SIG-M5 (cell line): Measurements from ENCODE around the gene CSAD.
A peak's percentile ranks its signal among the peaks of the same experiment; 100 is the strongest.
"Not testable (repeated sequence)": the region's sequence is repeated elsewhere in the genome, so short reads cannot be mapped to it uniquely, and the experiment has no call there.

ENCODE experiments used
- DNase-seq: peaks from one replicate; lab custom pipeline; 2025; lab: John Stamatoyannopoulos, UW

The CSAD gene

DNA sequence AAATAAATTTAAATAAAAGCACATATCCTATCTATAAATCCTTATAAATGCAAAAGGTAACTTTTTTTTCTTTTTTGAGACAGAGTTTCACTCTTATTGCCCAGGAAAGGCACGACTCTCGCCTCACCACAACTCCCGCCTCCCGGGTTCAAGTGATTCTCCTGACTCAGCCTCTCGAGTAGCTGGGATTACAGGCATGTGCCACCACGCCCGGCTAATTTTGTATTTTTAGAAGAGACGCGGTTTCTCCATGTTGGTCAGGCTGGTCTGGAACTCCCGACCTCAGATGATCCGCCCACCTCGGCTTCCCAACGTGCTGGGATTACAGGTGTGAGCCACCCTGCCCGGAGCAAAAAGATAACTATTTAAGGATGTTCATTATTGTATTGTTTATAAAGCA lies 1.9 kb downstream of the CSAD start:
- DNase-seq = not testable (repeated sequence)

DNA sequence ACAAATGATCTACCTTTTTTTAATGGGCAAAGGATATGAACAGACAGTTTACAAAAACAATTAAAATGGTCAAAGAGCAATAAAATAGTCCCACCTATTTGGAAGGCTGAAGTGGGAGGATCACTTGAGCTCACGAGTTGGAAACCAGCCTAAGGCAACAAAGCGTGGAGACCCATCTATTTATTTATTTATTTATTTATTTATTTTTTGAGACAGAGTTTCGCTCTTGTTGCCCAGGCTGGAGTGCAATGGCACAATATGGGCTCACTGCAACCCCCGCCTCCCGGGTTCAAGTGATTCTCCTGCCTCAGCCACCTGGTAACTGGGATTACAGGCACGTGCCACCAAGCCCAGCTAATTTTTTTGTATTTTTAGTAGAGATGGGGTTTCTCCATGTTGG lies 3.3 kb downstream of the CSAD start:
- not testable (repeated sequence) for DNase-seq

DNA sequence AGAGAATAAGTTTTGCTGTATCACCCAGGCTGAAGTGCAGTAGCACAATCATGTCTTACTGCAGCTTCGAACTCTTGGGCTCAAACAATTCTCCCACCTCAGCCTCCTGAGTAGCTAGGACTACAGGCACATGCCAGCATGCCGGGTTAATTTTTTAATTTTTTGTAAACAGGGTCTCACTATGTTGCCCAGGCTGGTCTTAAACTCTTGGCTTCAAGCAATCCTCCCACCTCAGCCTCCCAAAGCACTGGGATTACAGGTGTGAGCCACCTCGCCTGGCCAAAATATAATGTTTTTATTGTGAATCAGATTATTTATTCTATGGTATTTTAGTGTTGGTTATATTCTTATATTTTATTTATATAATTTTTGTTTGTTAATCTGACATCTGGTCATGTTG lies 4.0 kb downstream of the CSAD start:
- DNase-seq = no peak

DNA sequence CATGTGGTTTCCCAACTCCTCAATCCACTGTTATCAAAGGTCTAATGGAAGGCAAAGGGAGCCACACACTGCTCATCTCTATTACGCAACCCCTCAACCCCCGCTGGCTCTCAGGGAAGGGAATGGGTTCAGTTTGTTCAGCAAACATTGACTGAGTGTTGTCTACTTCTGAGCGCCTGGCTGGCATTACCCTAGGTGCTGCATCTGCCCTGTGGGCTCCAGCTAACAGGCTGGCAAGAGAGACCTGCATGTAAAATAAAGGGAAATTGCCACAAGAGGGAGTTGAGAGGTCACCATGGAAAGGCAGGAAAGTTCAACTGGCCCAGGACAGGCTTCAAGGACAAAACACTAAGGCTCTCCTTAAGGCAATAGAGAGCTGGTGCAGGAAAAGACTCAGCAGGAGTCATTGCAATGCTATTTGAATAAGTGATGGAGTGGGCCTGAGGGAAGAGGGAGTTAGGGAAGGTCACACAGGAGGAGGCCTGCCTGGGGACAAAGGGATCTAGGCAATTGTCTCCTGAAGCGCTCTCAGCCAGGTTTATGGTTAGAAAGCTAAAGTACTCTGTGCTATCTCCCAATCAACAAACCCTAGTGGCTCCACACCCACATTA lies 5.7 kb downstream of the CSAD start:
- DNase-seq = no peak

DNA sequence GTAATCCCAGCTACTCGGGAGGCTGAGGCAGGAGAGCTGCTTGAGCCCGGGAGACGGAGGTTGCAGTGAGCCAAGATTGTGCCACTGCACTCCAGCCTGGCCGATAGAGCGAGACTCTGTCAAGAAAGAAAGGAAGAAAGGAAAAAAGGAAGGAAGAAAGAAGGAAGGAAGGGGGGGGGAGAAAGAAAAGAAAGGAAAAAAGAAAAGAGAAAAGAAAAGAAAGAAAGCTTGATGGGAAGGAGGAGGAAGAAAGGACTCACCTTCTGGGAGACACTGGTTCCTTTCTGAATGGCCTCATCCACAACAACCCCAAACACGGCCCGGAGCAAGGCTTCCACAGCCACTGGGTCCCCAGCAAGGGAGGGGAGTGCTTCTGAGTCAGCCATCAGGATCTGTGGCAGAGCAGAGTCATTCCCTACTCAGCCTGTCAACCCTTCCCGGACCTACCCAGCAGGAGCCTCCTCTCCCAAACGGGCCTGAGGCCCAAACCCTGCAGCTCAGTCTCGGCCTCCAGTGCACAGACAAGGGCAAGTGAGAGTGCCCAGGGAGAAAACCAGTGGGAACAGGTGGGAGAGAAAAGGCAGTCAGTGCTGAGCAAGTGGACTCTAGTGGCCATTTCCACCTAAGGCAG lies 7.5 kb downstream of the CSAD start:
- no peak for DNase-seq

DNA sequence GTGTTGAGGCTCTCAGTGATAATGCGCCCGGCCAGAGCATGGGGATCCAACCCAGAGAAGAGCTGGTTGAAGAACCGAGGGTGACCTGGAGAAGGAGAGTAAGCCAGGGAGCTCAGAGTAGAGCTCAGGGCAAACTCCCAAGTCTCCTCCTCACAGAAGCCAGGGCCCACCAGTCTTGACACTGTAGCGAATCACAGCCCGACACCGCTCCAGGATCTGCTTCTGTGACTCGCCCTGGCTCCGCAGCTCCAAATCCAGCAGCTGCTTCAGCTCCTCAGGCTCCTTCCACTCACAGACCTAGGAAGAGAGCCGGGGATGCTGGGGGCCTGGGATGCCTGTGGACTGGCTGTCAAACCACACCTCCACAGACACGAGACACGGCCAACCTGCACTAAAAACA lies 8.4 kb downstream of the CSAD start:
- no peak for DNase-seq

DNA sequence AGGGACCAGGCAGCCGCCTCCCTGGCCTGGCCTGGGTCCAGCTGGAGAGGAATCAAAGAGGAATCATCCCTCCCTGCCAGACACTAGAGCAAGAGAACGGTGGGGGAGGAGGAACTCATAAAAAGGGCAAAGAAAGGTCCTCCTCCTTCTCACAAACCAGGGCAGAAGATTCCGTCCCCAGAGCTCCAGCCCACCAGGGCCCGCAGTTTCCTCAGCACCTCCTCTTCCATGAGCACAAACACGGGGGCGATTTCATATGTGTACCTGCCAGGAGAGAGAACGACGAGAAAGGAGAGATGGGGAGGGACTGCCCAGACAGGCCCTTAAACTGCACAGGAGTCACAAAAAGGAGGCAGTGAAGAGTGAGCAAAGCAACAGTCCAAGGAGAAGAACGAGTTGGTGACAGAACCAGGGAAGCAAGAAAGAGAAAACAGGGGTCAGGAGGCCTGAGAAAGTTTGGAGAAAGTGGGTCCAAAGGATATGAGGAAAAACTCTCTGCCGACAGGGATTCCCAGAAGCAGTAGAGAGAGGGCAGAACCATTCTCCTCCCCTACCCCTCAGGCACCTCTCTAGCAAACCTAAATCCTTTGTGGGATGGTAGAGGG lies 8.9 kb downstream of the CSAD start:
- DNase-seq = no peak

DNA sequence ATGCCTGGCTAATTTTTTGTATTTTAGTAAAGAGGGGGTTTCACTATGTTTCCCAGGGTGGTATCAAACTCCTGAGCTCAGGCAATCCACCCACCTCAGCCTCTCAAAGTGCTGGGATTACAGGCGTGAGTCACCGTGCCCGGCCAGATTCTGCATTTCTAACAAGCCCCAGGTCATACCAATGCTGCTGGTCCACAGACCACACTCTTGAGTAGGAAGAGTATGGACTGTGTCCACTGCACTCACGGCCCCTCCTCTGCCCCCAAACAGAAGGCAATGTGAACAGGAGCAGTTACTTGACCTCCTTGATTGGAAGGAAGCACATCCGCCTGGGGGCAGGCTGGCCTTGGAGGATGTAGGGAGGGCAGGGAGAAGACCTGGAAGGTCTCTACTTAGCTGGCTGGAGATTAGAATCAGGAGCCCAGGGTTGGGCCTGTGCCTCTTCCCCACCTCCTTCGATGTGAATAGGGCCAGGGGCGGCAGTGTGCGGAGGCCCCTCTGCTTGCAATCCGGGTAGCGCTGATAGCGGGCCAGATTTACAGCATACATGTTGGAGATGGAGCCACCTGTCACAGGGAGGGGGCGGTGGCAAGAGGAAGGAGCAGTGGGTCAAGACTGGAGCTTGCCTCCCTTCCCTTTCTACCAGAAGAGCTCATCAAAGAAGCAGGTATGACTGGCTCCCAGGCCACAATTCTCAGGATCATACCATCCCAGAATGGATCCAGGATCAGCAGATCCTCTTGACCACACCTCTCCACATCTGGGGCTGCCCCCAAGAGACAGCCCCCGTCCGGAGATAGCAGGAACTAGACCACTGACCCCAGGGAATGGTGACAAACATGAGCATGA lies 9.6 kb downstream of the CSAD start:
- no peak for DNase-seq

DNA sequence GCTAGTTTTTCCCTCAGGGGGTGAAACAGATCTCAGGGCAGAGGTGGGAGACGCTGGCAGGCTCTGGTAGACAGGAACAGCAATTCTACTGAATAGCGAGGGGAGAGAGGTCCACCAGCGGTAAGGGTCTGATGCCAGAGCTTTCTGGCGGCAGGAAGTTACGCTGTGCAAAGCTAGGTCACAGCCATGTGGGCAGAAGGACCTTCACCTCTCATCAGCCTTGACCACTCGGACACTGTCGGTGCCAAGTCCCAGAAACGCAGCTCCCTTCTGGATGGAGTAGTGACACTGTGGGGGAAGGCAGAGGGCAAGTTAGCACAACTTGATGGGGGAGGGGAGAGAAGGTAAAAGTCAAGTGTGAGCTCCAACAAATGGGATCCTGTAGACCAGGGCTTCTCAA lies 10.5 kb downstream of the CSAD start:
- DNase-seq = no peak

DNA sequence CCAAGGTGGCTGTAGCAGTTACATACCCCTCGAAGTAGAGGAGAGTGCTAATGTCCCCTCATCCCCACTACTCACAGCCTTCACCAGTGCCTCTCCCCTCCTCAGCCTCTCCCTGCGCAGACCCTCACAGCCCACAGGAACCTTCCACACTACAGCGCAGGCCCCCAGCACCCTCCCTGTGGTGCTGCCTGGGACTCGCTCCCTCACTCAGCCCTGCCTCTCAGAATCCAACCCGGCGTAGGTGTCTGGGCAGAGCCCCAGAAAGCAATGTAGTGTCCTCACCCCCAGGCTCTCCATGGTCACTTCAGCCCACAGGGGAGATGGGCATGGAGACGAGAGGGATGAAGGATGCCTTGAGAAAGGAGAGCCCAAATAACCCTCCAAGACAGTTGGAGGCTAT lies 11.1 kb downstream of the CSAD start:
- DNase-seq = no peak

DNA sequence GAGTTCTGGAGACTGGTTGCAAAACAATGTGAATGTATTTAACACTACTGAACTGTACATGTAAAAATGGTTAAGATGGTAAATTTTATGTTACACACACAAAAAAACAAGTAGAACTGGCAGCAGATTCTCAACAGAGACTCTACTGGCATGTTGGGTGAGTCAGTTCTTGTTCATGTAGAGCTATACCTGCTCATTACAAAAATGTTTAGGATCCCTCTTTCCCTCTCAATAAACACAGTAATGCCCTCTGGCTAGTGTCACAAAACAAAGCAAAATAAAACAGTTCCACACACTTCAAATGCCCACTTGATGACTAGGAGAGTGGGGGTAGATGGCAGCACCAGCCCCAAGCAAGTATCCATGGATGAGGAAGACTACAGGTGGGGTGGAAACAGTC lies 13.9 kb downstream of the CSAD start:
- no peak for DNase-seq

DNA sequence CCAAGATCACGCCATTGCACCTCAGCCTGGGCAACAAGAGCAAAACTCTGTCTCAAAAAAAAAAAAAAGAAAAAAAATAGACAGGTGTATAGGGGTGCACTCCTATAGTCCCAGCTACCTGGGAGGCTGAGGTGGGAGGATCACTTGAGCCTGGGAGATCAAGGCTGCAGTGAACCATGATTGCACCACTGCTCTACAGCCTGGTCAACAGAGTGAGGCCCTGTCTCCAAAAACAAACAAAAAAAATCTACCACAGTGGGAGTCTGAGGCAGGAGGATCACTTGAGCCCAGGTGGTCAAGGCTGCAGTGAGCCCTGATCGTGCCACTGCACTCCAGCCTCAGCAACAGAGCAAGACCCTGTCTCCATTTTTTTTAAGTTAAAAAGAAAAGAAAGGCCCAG lies 17.7 kb downstream of the CSAD start:
- not testable (repeated sequence) for DNase-seq

DNA sequence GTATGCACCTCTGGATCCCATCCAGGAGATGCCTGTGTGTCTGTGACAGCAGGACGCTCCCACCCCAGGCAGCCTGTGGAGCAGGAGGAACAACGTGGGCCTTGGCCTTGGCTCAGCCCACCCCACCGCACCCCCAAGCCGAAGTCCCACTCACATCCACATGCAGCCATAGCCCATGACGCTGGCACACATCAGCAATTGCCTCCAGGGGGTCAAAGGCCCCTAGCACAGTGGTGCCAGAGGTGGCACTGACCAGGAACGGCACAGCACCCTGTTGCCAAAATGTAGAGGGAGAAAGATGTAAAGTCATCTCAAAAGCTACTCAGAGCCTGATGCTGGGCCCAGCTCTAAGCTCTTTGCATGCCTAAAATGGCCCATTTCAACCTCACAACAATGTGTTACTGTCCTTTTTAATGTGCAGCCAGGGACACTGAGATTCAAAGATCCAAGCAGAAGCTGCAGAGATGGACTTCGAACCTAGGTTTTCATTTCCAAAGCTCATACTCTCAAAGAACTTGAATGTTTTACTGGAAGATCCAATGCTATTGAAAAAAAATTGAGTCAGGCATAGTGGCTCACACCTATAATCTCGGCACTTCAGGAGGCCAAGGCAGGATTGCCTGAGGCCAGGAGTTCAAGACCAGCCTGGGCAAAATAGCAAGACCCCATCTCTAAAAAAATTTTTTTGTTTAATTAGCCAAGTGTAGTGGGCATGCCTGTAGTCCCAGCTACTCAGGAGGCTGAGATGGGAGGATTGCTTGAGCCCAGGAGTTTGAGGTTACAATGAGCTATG lies 19.4 kb downstream of the CSAD start:
- DNase-seq = no peak

DNA sequence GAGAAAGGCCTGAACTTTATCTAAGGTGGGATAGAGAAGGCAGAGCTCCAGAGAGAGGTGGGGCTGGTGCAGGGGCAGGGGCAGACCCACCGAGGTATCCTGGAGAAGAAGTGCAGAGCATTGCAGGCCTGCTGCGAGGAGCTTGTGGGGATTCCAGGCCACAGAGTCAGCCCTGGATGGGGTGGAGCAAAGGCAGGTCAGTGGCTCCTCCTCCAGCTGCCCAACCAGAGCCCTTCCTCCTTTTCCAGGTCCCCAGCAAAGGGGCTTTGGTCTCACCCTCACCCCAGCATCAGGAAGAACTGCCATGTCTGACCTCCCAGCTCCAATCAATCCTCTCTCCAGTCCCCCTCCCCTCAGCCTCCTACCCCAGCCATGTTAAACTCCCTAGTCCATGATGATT lies 20.1 kb downstream of the CSAD start:
- no peak for DNase-seq

DNA sequence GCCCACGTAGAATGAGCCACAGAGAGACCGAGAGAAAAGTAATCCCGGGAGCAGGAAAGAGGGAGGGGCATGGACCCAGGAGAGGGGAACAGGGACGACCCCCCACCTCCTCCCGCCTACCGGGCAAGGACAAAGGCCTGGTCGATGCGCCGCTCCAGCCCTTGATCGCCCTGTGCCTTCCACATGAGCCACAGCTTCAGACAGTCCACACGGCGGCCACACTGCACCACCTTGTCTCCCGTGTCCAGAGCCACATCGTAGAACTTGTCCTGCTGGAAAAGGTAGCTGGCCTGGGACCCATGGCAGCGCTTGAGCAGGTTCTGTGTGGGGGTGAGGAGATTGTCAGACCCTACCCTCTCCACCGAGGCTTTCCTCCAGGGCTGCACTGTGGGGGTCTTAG lies 20.7 kb downstream of the CSAD start:
- DNase-seq = no peak

DNA sequence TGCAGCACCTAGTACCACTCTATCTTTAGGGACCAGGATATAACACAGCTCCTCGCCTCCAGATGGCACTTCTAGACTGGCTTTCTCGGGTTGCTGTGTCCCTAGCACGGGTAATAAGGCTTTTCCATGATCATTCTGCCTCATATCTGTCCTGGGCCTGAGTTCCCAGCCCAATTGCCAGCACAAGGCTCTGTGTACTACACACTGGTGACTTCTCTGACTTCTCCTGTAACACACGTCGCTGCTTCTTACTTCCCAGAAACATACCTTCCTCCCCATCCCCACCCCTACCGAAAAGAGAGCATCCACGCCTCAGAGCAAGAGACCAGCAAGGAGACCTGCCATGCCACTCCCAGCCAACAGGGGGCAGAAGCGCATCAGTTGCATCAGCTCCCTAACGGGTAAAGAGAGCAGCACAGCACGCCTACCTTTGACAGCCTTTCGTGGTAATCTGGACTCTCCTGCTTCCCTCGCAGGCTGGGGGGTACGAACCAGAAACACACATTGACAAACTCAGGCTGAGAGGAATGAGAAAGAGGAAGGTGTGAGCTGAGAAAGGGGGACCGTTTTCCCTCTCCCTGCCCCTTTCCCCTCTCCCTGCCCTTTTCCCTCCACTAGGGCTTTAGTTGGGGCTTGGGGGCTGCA lies 21.4 kb downstream of the CSAD start:
- DNase-seq = peak; percentile 9

DNA sequence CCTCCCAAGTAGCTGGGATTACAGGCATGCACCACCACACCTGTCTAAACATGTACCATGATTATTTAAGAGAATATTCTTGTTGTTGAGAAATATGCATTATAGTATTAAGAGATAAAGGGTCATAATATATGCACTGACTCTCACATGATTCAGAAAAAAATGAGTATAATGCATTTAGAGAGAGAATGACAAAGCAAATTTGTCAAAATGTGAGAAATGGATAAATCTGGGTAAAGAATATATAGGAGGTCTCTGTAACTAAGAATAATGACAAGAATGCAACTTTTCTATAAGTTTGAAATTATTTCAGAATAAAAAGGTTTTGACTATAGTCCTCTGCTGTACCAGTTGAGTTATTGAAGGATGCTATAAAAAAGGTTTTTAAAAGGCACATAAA lies 28.3 kb downstream of the CSAD start:
- DNase-seq = no peak

DNA sequence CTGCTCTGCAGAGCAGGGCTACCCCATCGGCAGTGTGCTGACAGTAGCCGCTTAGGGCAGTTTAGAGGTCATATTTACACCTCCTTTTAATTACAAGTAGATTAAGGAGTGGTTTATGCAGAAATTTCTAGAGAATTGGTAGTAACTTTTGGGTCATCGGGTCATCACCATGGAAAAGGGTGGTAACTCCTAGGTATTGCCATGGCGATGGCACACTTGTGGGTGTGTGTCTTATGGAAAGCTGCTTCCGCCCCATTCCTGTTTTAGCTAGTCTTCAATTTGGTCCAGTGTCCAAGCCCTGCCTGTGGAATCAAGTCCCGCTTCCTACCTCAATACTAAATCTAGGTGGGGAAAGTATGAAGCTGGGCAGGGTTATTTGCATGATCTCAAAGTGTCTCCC lies 29.7 kb downstream of the CSAD start:
- DNase-seq = no peak

DNA sequence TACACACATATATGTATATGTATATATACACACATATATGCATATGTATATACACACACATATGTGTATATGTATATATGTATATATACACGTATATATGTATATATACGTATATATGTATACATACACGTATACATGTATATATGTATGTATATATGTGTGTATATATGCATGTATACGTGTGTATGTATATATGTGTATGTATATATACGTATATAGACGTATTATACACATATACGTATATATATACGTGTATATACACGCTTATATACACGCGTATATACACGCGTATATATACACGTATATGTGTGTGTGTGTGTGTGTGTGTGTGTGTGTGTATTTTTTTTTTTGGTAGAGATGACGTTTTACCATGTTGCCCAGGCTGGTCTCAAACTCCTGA lies 33.1 kb downstream of the CSAD start:
- DNase-seq = no peak

DNA sequence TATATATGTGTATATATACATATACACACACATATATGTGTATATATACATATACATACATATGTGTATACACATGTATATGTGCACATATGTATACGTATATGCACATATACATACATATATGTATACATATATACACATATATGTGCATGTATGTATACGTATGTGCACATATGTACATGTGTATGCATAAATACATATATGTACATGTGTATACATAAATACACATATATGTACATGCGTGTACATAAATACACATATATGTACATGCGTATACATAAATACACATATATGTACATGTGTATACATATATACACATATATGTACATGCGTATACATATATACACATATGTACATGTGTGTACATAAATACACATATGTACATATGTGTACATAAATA lies 33.5 kb downstream of the CSAD start:
- DNase-seq = no peak

DNA sequence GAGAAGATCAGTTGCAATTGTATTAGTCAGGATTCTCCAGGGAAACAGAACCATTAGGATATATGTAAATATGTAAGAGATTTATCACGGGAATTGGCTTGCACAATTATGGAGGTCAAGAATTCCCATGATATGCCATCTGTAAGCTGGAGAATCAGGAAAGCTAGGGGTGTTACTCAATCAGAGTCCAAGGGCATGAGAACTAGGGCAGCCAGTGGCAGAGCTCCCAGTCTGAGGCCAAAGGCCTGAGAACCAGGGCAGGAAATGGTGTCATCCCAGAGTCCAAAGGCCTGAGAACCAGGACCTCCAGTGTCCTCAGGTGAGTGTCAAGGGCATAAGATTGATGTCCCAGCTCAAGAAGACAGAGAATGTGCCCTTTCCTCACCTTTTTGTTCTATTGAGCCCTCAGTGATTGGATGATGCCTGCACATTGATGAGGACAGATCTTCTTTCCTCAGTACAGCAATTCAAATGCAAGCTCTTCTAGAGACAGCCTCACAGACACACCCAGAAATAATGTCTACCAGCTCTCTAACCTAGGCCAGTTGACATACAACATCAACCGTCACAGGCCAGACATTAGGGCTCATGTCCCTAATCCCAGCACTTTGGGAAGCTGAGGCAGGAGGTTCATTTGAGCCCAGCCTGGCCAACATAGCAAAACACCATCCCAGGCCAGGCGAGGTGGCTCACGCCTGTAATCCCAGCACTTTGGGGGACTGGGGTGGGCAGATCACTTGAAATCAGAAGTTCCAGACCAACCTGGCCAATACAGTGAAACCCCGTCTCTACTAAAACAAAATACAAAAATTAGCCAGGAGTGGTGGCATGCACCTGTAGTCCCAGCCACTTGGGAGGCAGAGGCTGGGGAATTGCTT lies 35.1 kb downstream of the CSAD start:
- DNase-seq = no peak
